Fibroblast of peridontal ligament (primary cell): ENCODE measurements around the gene STRADB.
A peak's percentile ranks its signal among the peaks of the same experiment; 100 is the strongest.
"Not testable (repeated sequence)": the region's sequence is repeated elsewhere in the genome, so short reads cannot be mapped to it uniquely, and the experiment has no call there.

Experiments used
- DNase-seq: peaks from one replicate; pipeline ENCODE4 v3.0.0-alpha.2; 2010; ENCODE audit errors: extremely low read depth

Gene STRADB

GRCh38 chr2:201451292-201452057 is at the start of gene STRADB, which contains the start of gene TRAK2:
TSS of gene STRADB (plus strand) at chr2:201451740. CDS start at chr2:201454841, 3,101 bp downstream.
TSS of gene TRAK2 (minus strand) at chr2:201451458. CDS start at chr2:201420507, 30,951 bp downstream.
- peak; percentile 92 for DNase-seq

GRCh38 chr2:201401815-201402214 is 49.7 kb upstream of the STRADB start:
- no peak for DNase-seq

- peak; percentile 59 for DNase-seq
These were observed 48.6 kb upstream of the STRADB start for GRCh38 chr2:201402651-201403562.

GRCh38 chr2:201403880-201404279 is 47.7 kb upstream of the STRADB start:
- peak; percentile 65 for DNase-seq

- no peak for DNase-seq
These were observed 46.8 kb upstream of the STRADB start for GRCh38 chr2:201404699-201405280.

- peak; percentile 95 for DNase-seq
These were observed 45.4 kb upstream of the STRADB start for GRCh38 chr2:201406077-201406662.

- no peak for DNase-seq
These were observed 44.3 kb upstream of the STRADB start for GRCh38 chr2:201407265-201407664.

GRCh38 chr2:201408931-201409330 is 42.6 kb upstream of the STRADB start:
- no peak for DNase-seq

- DNase-seq, result peak; percentile 98
These were observed 40.1 kb upstream of the STRADB start for GRCh38 chr2:201411421-201411820.

GRCh38 chr2:201413143-201413542 is 38.4 kb upstream of the STRADB start:
- DNase-seq, result no peak

GRCh38 chr2:201413552-201413951 is 38.0 kb upstream of the STRADB start:
- no peak for DNase-seq

- peak; percentile 55 for DNase-seq
These were observed 37.2 kb upstream of the STRADB start for GRCh38 chr2:201414099-201415023.

- DNase-seq, result no peak
These were observed 36.4 kb upstream of the STRADB start for GRCh38 chr2:201415149-201415548.

- no peak for DNase-seq
These were observed 32.4 kb upstream of the STRADB start for GRCh38 chr2:201419057-201419635.

- no peak for DNase-seq
These were observed 31.6 kb upstream of the STRADB start for GRCh38 chr2:201419986-201420385.

GRCh38 chr2:201420442-201421113 is 31.0 kb upstream of the STRADB start:
- DNase-seq, result peak; percentile 70

GRCh38 chr2:201425952-201426351 is 25.6 kb upstream of the STRADB start:
- DNase-seq, result no peak

- not testable (repeated sequence) for DNase-seq
These were observed 23.2 kb upstream of the STRADB start for GRCh38 chr2:201428366-201428765.

- DNase-seq, result not testable (repeated sequence)
These were observed 21.7 kb upstream of the STRADB start for GRCh38 chr2:201429835-201430234.

- not testable (repeated sequence) for DNase-seq
These were observed 21.2 kb upstream of the STRADB start for GRCh38 chr2:201430322-201430721.
